IMR-90 (cell line): ENCODE data around the gene RASGRF2. TPM values are rescaled to one million over a fixed set of nuclear protein-coding genes. Genes with fewer than 3 reads are reported as not detected.

Experiments
- ATAC-seq: fragments of 200-7000 bp; cut with Tn5 transposase; 2 replicates; pipeline ENCODE4 v1.9.1; 2020; ENCODE audit warnings: low read depth, mild to moderate bottlenecking, moderate library complexity
- BruUV-seq: library from RNA; stranded (reverse); fragments of 400-500 nt; replicated peaks from 2 replicates; lab custom pipeline; 2021; lab: Mats Ljungman, UMichigan
- CTCF ChIA-PET: fragments of 300-600 bp; formaldehyde crosslinking; extraction: SDS; loops from one replicate; lab custom pipeline; 2021; ENCODE audit warnings: antibody characterized with exemption; lab: Yijun Ruan, JAX
- POLR2A ChIA-PET: fragments of 300-600 bp; sonication (Branson Sonifier 250); formaldehyde crosslinking; loops from one replicate; lab custom pipeline; 2022; ENCODE audit warnings: antibody characterized with exemption; ENCODE audit not compliant: unreplicated experiment; lab: Charles Lee
- DNase-seq: peaks from one replicate; pipeline ENCODE4 v3.0.0; 2013
- H2AFZ ChIP-seq: replicated peaks from 2 replicates; pipeline ENCODE3; 2013; ENCODE audit warnings: low read length, mild to moderate bottlenecking; ENCODE audit not compliant: poor library complexity
- H2AK5ac ChIP-seq: 2 replicates; pipeline ENCODE4 v1.6.1; 2013; ENCODE audit warnings: low read depth, low read length, inconsistent platforms
- H2AK9ac ChIP-seq: replicated peaks from 2 replicates; pipeline ENCODE3; 2013; ENCODE audit warnings: mild to moderate bottlenecking, low read depth, low read length, moderate library complexity; ENCODE audit not compliant: poor library complexity
- H2BK120ac ChIP-seq: 2 replicates; pipeline ENCODE4 v1.6.1; 2013; ENCODE audit warnings: low read depth, low read length, inconsistent platforms
- H2BK15ac ChIP-seq: 3 replicates; pipeline ENCODE4 v1.6.1; 2013; ENCODE audit warnings: low read depth, low read length, inconsistent platforms
- H2BK20ac ChIP-seq: 2 replicates; pipeline ENCODE4 v1.6.1; 2013; ENCODE audit warnings: low read depth, mild to moderate bottlenecking, inconsistent platforms, low read length, moderate library complexity
- H2BK5ac ChIP-seq: 2 replicates; pipeline ENCODE4 v1.6.1; 2013; ENCODE audit warnings: mild to moderate bottlenecking, low read depth, low read length, inconsistent platforms; ENCODE audit not compliant: poor library complexity, severe bottlenecking
- H3K14ac ChIP-seq: replicated peaks from 2 replicates; pipeline ENCODE4 v1.6.1; 2013; ENCODE audit warnings: low read depth, low read length, inconsistent platforms
- H3K18ac ChIP-seq: 2 replicates; pipeline ENCODE4 v1.6.1; 2013; ENCODE audit warnings: low read depth, low read length, control low read depth
- H3K23ac ChIP-seq: 2 replicates; pipeline ENCODE4 v1.6.1; 2013; ENCODE audit warnings: low read depth, low read length, inconsistent platforms
- H3K27ac ChIP-seq: 2 replicates; pipeline ENCODE4 v1.5.1; 2013; ENCODE audit warnings: mild to moderate bottlenecking, control low read depth, low read length; ENCODE audit not compliant: insufficient read depth
- H3K27me3 ChIP-seq: 2 replicates; pipeline ENCODE4 v1.6.1; 2013; ENCODE audit warnings: low read length; ENCODE audit not compliant: control insufficient read depth, insufficient read depth
- H3K36me3 ChIP-seq: 2 replicates; pipeline ENCODE4 v1.6.1; 2013; ENCODE audit warnings: low read length, mixed read lengths; ENCODE audit not compliant: control insufficient read depth, insufficient read depth
- H3K4ac ChIP-seq: 2 replicates; pipeline ENCODE4 v1.6.1; 2013; ENCODE audit warnings: low read depth, low read length, inconsistent platforms
- H3K4me1 ChIP-seq: 2 replicates; pipeline ENCODE4 v1.6.1; 2013; ENCODE audit warnings: low read length, mixed read lengths; ENCODE audit not compliant: control insufficient read depth, insufficient read depth
- H3K4me2 ChIP-seq: 2 replicates; pipeline ENCODE4 v1.6.1; 2013; ENCODE audit warnings: low read depth, mild to moderate bottlenecking, control low read depth, low read length, moderate library complexity
- H3K4me3 ChIP-seq: 2 replicates; pipeline ENCODE4 v1.5.1; 2013; ENCODE audit warnings: low read depth, mild to moderate bottlenecking, control low read depth, low read length, moderate library complexity; ENCODE audit not compliant: insufficient read depth
- H3K56ac ChIP-seq: 2 replicates; pipeline ENCODE4 v1.6.1; 2013; ENCODE audit warnings: low read length, inconsistent platforms; ENCODE audit not compliant: insufficient read depth; ENCODE audit errors: extremely low read depth
- H3K79me1 ChIP-seq, 2 experiments: 2 replicates each; pipeline ENCODE4 v1.6.1; 2013; ENCODE audit warnings: low read length in 2 of 2, inconsistent platforms in 1 of 2, low read depth in 1 of 2
- H3K9ac ChIP-seq: 2 replicates; pipeline ENCODE4 v1.6.1; 2013; ENCODE audit warnings: low read depth, low read length, control low read depth
- H3K9me1 ChIP-seq: 2 replicates; pipeline ENCODE4 v1.6.1; 2013; ENCODE audit warnings: low read length, inconsistent platforms; ENCODE audit not compliant: insufficient read depth
- H3K9me3 ChIP-seq: 2 replicates; pipeline ENCODE4 v1.6.1; 2013; ENCODE audit warnings: low read length; ENCODE audit not compliant: control insufficient read depth, insufficient read depth
- H4K20me1 ChIP-seq: 2 replicates; pipeline ENCODE4 v1.6.1; 2013; ENCODE audit warnings: low read length, inconsistent platforms; ENCODE audit not compliant: insufficient read depth
- H4K5ac ChIP-seq: 2 replicates; pipeline ENCODE4 v1.6.1; 2013; ENCODE audit warnings: mild to moderate bottlenecking, low read depth, low read length, control low read depth
- H4K8ac ChIP-seq, 2 experiments: 2 replicates each; pipeline ENCODE4 v1.6.1; 2013; ENCODE audit warnings: low read depth in 2 of 2, low read length in 2 of 2, control low read depth in 1 of 2, inconsistent platforms in 1 of 2
- H4K91ac ChIP-seq: 2 replicates; pipeline ENCODE4 v1.6.1; 2013; ENCODE audit warnings: low read depth, low read length, inconsistent platforms; ENCODE audit not compliant: insufficient read depth
- BHLHE40 ChIP-seq: fragments of 150-350 bp; IDR thresholded peaks from 2 replicates; pipeline ENCODE4 v1.6.1; 2016; ENCODE audit warnings: mild to moderate bottlenecking, low read depth, low read length
- CEBPB ChIP-seq: IDR thresholded peaks from 2 replicates; pipeline ENCODE4 v1.6.1; 2012; ENCODE audit warnings: low read depth, low read length, improper control_type of control experiment
- CHD1 ChIP-seq: IDR thresholded peaks from 2 replicates; pipeline ENCODE4 v1.6.1; 2012; ENCODE audit warnings: low read depth, low read length, improper control_type of control experiment
- CTCF ChIP-seq: conservative IDR thresholded peaks from 2 replicates; pipeline ENCODE4 v1.5.1; 2012; ENCODE audit warnings: mild to moderate bottlenecking, low read depth, low read length, improper control_type of control experiment
- ELK1 ChIP-seq: fragments of 150-350 bp; IDR thresholded peaks from 2 replicates; pipeline ENCODE4 v1.6.1; 2016; ENCODE audit warnings: low read depth, mild to moderate bottlenecking, low read length, moderate library complexity, borderline replicate concordance
- FOS ChIP-seq: fragments of 150-350 bp; IDR thresholded peaks from 2 replicates; pipeline ENCODE4 v1.6.1; 2016; ENCODE audit warnings: low read depth, low read length
- MAFK ChIP-seq: IDR thresholded peaks from 2 replicates; pipeline ENCODE4 v1.6.1; 2012; ENCODE audit warnings: low read depth, low read length, improper control_type of control experiment
- MAZ ChIP-seq: IDR thresholded peaks from 2 replicates; pipeline ENCODE4 v1.6.1; 2012; ENCODE audit warnings: low read depth, mild to moderate bottlenecking, low read length, improper control_type of control experiment, moderate library complexity, borderline replicate concordance
- MXI1 ChIP-seq: IDR thresholded peaks from 2 replicates; pipeline ENCODE4 v1.6.1; 2012; ENCODE audit warnings: low read depth, mild to moderate bottlenecking, low read length, moderate library complexity, borderline replicate concordance
- NFE2L2 ChIP-seq: fragments of 150-350 bp; IDR thresholded peaks from 2 replicates; pipeline ENCODE4 v1.6.1; 2016; ENCODE audit warnings: low read depth, mild to moderate bottlenecking, low read length
- POLR2A ChIP-seq: IDR thresholded peaks from 2 replicates; pipeline ENCODE4 v1.6.1; 2012; ENCODE audit warnings: mild to moderate bottlenecking, low read depth, low read length
- RAD21 ChIP-seq: IDR thresholded peaks from 2 replicates; pipeline ENCODE4 v1.6.1; 2012; ENCODE audit warnings: low read length, improper control_type of control experiment
- RCOR1 ChIP-seq: IDR thresholded peaks from 2 replicates; pipeline ENCODE4 v1.6.1; 2012; ENCODE audit warnings: mild to moderate bottlenecking, low read length, improper control_type of control experiment; ENCODE audit not compliant: insufficient replicate concordance
- RFX5 ChIP-seq: IDR thresholded peaks from 2 replicates; pipeline ENCODE4 v1.8.0; 2012; ENCODE audit warnings: low read depth, mild to moderate bottlenecking, low read length, moderate library complexity
- SMC3 ChIP-seq: fragments of 150-350 bp; IDR thresholded peaks from 2 replicates; pipeline ENCODE4 v1.6.1; 2016; ENCODE audit warnings: low read depth, mild to moderate bottlenecking, antibody characterized with exemption, low read length, moderate library complexity
- USF2 ChIP-seq: fragments of 150-350 bp; IDR thresholded peaks from 2 replicates; pipeline ENCODE4 v1.6.1; 2017; ENCODE audit warnings: mild to moderate bottlenecking, antibody characterized with exemption, low read length, low read depth
- WGBS, 2 experiments: methylation state at CpG; one replicate each; pipeline versions ENCODE4 v1.1.5 to v1.1.7; 2013; ENCODE audit warnings: missing lambda C conversion rate in 2 of 2; ENCODE audit not compliant: insufficient read length in 1 of 2; ENCODE audit errors: extremely low coverage in 2 of 2; 5-methylcytosine and 5-hydroxymethylcytosine counted together
- dilution Hi-C: fragments of 300-500 bp; cut with HindIII; formaldehyde crosslinking; loops from one replicate; pipeline ENCODE4 v1.14.3; 2018; ENCODE audit warnings: low sequenced_read_pairs; ENCODE audit not compliant: unreplicated experiment
- in situ Hi-C: fragments of 300-500 bp; cut with MboI; formaldehyde crosslinking; loops from 3 replicates; pipeline ENCODE4 v1.14.3; 2019; ENCODE audit warnings: low sequenced_read_pairs, inconsistent platforms, mixed read lengths
- intact Hi-C: fragments of 100-400 bp; cut with micrococcal nuclease; formaldehyde crosslinking; loops from 2 replicates; pipeline ENCODE4 v1.10.0; 2022
- polyA plus RNA-seq, 3 experiments: library from polyadenylated mRNA; depleted of rRNA; stranded (reverse); fragments of >200 nt; gene quantifications; 2 replicates each; pipeline ENCODE4 v1.2.3, GENCODE V29; 2012; ENCODE audit warnings: low replicate concordance in 1 of 3
- total RNA-seq: library from RNA; depleted of rRNA; stranded (reverse); fragments of >200 nt; gene quantifications from 2 replicates; pipeline ENCODE4 v1.2.3, GENCODE V29; 2012

Gene RASGRF2
- total and polyA plus RNA-seq, 2 of the 4 experiments (the other 2 are of a cell fraction) = 2.9 to 5.0 TPM

- TF ChIP-seq MAFK (no peak), USF2 (no peak), RAD21 (no peak), MXI1 (no peak), NFE2L2 (no peak), CTCF (no peak), RCOR1 (no peak), BHLHE40 (no peak), ELK1 (no peak), SMC3 (no peak), MAZ (no peak), POLR2A (no peak), FOS (no peak), CEBPB (no peak), RFX5 (no peak), CHD1 (no peak)
- Histone ChIP-seq H2AK9ac (no peak overlapping the region), H4K20me1 (peaks cover 6% of the 10 kb centered on the region; the same call in 1 of the 2 replicates), H3K9me1 (peaks cover 15% of the 10 kb centered on the region), H3K4me2 (no peak overlapping the region), H4K91ac (no peak overlapping the region), H3K23ac (no peak overlapping the region), H3K4me1 (no peaks in the 10 kb centered on the region), H3K14ac (no peak overlapping the region), H3K27ac (no peak overlapping the region), H2BK20ac (no peak overlapping the region), H2BK120ac (no peak overlapping the region), H3K27me3 (no peaks in the 10 kb centered on the region), H3K4ac (no peak overlapping the region), H2AFZ (no peak overlapping the region), H3K4me3 (no peak overlapping the region), H2BK5ac (no peak overlapping the region), H3K56ac (no peak overlapping the region), H3K18ac (no peak overlapping the region), H2AK5ac (no peak overlapping the region), H3K9me3 (no peaks in the 10 kb centered on the region), H4K5ac (no peak overlapping the region), H2BK15ac (no peak overlapping the region), H4K8ac (no peak overlapping the region), H3K36me3 (peaks cover 3% of the 10 kb centered on the region; the same call in 1 of the 2 replicates), H3K9ac (no peak overlapping the region), H3K79me1 (peaks cover 0 to 18% of the 10 kb centered on the region in 2 experiments; a peak in 3 of 4 replicates)
- DNase-seq (no peak), ATAC-seq (no peak)
- in situ Hi-C loops (no loop called here), intact Hi-C loops (no loop called here), dilution Hi-C loops (no loop called here)
- no CpG with 5 or more reads among the region's 4 CpGs for WGBS, 2 experiments
- ChIA-PET CTCF (no interaction called here), POLR2A (no interaction called here)
- BruUV-seq = no TSS peak
Observed at GRCh38 chr5:81171769-81172168, 211.6 kb downstream of the RASGRF2 start.
